ENCODE measurements around the gene CLSTN3.

- TF ChIP-seq CHD2 (IDR thresholded peaks at IDR 0.05; ENCODE audit: low read length, partially characterized antibody) (no peak), CTCF (IDR thresholded peaks at IDR 0.05) (no peak), EZH2phosphoT487 (IDR thresholded peaks at IDR 0.05; ENCODE audit: borderline replicate concordance, low read depth) (no peak), GABPA (IDR thresholded peaks at IDR 0.05; ENCODE audit: low read depth) (no peak), PBX3 (IDR thresholded peaks at IDR 0.05) (no peak), REST (IDR thresholded peaks at IDR 0.05; ENCODE audit: low read depth, low read length) (no peak), POLR2AphosphoS5 (IDR thresholded peaks at IDR 0.05; ENCODE audit: low read depth, low read length) (no peak), NRF1 (IDR thresholded peaks at IDR 0.05; ENCODE audit: low read depth, low read length) (no peak)
- TF ChIP-seq, protein P1, sequence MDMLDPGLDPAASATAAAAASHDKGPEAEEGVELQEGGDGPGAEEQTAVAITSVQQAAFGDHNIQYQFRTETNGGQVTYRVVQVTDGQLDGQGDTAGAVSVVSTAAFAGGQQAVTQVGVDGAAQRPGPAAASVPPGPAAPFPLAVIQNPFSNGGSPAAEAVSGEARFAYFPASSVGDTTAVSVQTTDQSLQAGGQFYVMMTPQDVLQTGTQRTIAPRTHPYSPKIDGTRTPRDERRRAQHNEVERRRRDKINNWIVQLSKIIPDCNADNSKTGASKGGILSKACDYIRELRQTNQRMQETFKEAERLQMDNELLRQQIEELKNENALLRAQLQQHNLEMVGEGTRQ (IDR thresholded peaks at IDR 0.05; ENCODE audit: borderline replicate concordance, low read depth, low read length) = no peak
Observed at GRCh38 chr12:7100239-7100638, 29.9 kb upstream of the CLSTN3 start.

All from SK-N-SH (cell line).